ENCODE measurements around the gene KIF5A.

KIF5A gene

DNA sequence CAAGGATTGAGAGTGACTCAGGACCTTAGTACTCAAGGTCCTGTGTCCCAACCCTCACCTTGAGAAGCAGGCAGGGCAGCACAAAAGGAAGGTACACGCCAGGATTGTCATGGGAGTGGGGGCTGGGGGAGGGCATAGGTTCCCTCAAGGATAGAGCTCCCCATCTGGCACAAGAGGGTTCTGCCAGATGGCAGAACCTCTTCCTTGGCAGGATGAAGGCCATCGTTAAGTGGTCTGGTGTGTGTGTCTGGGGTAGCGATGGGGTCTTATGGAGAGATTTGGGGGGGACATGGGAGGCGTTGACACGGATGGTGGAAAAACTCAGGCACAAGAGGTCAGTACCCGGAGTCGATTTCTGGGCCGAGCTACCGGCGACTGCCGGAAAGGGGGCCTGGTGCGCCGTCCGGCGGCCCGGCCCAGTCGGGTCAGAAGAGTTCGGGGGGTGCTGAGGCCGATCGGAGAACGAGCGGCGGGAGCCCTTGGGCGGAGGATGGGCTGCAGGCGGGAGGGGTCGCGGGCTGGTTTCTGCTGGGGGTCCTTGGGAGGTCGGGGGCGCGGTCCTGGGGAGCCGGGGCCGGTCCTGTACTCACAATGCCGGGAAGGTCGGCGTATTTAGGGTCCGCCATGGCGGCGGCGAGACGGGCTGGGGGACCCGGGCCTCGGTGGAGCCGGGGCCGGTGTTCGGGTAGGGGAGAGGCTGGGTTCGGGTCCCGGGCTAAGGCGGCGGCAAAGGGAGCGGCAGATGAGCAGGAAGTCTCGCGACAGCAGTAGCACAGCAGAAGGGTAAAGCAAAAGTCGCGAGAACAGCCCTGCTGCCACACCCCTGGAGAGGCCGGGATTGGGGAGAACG lies 3.2 kb upstream of the KIF5A start, which contains the start of gene DCTN2:
DCTN2 (minus strand) TSS at position 755 of the 850 bp plus-strand sequence; CDS start at position 626, 129 bp downstream.
- Histone ChIP-seq H3K79me2 (ENCODE audit: insufficient read depth, low read length) (peaks cover 23% of the 10 kb centered on the region), H3K4me3 (ENCODE audit: low read length, poor library complexity, severe bottlenecking) (peak within 1 kb of the TSS; percentile 93), H3K9ac (ENCODE audit: low read depth, low read length, poor library complexity, severe bottlenecking) (peak within 1 kb of the TSS; percentile 98), H3K36me3 (ENCODE audit: insufficient read depth, low read length) (no peaks in the 10 kb centered on the region), H3K9me3 (ENCODE audit: insufficient read depth, low read depth, low read length) (no peaks in the 10 kb centered on the region), H4K20me1 (ENCODE audit: insufficient read depth, low read length, poor library complexity, severe bottlenecking) (peaks cover 9% of the 10 kb centered on the region), H3K4me1 (ENCODE audit: insufficient read depth, low read length, poor library complexity, severe bottlenecking) (peaks cover 31% of the 10 kb centered on the region), H3K4me2 (ENCODE audit: low read depth, low read length, poor library complexity, severe bottlenecking) (peak within 1 kb of the TSS; percentile 99), H3F3A (ENCODE audit: low read depth) (no peaks in the 10 kb centered on the region), H3K27me3 (ENCODE audit: insufficient read depth, low read length, poor library complexity, severe bottlenecking) (no peaks in the 10 kb centered on the region), H3K9me2 (replicated peaks; ENCODE audit: low read depth, low read length) (no peaks in the 10 kb centered on the region), H2AFZ (ENCODE audit: low read length) (peak within 1 kb of the TSS; percentile 99)
- TF ChIP-seq EZH2phosphoT487 (IDR thresholded peaks at IDR 0.05; ENCODE audit: borderline replicate concordance) = no peak
- TF ChIP-seq, protein P1, sequence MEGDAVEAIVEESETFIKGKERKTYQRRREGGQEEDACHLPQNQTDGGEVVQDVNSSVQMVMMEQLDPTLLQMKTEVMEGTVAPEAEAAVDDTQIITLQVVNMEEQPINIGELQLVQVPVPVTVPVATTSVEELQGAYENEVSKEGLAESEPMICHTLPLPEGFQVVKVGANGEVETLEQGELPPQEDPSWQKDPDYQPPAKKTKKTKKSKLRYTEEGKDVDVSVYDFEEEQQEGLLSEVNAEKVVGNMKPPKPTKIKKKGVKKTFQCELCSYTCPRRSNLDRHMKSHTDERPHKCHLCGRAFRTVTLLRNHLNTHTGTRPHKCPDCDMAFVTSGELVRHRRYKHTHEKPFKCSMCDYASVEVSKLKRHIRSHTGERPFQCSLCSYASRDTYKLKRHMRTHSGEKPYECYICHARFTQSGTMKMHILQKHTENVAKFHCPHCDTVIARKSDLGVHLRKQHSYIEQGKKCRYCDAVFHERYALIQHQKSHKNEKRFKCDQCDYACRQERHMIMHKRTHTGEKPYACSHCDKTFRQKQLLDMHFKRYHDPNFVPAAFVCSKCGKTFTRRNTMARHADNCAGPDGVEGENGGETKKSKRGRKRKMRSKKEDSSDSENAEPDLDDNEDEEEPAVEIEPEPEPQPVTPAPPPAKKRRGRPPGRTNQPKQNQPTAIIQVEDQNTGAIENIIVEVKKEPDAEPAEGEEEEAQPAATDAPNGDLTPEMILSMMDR (conservative IDR thresholded peaks at IDR 0.05; ENCODE audit: low read length) = peak; percentile 33

DNA sequence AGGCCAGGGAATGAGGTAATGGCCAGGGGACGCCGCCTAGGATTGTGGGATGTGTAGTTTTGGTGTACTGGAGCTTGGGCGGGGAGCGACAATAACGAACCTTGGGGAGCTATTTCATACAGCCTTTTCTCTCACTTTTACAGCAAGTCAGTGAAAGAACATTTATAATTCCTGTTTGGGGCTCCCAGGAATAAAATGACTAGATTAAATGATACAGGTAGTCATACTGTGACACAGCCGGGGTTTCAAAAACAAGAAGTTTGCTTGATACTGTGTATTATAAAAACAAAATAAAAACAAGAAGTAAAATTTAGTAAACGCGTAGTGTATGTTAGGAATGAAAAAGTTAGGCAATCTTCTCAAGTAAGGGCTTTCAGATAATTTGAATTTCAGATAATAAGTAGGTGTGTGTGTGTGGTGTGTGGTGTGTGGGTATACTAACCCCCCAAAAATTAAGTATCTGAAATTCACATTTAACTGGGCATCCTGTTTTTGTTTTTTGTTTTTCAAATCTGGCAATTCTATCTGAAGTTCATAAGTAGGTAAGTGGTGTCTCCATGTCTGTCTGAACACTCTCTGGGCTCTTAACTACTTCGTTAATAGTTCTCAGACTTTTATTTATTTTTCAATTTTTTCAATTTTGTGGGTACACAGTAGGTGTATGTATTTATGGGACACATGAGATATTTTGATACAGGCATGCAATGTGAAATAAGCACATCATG lies 2.4 kb upstream of the KIF5A start:
- peaks cover 9% of the 10 kb centered on the region for H4K20me1 ChIP-seq (ENCODE audit: insufficient read depth, low read length, poor library complexity, severe bottlenecking)
- H3K36me3 ChIP-seq (ENCODE audit: insufficient read depth, low read length) = no peaks in the 10 kb centered on the region
- peak overlapping the region; percentile 87 for H3K4me2 ChIP-seq (ENCODE audit: low read depth, low read length, poor library complexity, severe bottlenecking)
- no peaks in the 10 kb centered on the region for H3K9me2 ChIP-seq (replicated peaks; ENCODE audit: low read depth, low read length)
- peak overlapping the region; percentile 98 for H3K9ac ChIP-seq (ENCODE audit: low read depth, low read length, poor library complexity, severe bottlenecking)
- no peaks in the 10 kb centered on the region for H3K9me3 ChIP-seq (ENCODE audit: insufficient read depth, low read depth, low read length)
- peak overlapping the region; percentile 99 for H2AFZ ChIP-seq (ENCODE audit: low read length)
- no peaks in the 10 kb centered on the region for H3F3A ChIP-seq (ENCODE audit: low read depth)
- H3K4me1 ChIP-seq (ENCODE audit: insufficient read depth, low read length, poor library complexity, severe bottlenecking) = peaks cover 31% of the 10 kb centered on the region
- TF ChIP-seq, protein P1 (conservative IDR thresholded peaks at IDR 0.05; ENCODE audit: low read length) = no peak
- no peaks in the 10 kb centered on the region for H3K27me3 ChIP-seq (ENCODE audit: insufficient read depth, low read length, poor library complexity, severe bottlenecking)
- H3K4me3 ChIP-seq (ENCODE audit: low read length, poor library complexity, severe bottlenecking) = peak overlapping the region; percentile 93
- peaks cover 23% of the 10 kb centered on the region for H3K79me2 ChIP-seq (ENCODE audit: insufficient read depth, low read length)

DNA sequence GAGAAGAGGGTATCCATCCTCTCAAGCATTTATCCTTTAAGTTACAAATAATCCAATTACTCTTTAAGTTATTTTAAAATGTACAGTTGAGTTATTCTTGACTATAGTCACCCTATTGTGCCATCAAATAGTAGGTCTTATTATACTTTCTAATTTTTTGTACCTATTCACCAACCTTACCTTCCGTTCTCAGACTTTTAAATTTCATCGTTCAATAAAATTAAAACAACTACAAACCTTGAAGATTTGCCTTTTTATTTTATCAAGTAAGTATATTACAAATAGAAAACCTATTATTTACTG lies 1.9 kb upstream of the KIF5A start:
- TF ChIP-seq, protein P1 (conservative IDR thresholded peaks at IDR 0.05; ENCODE audit: low read length) = no peak
- no peak for TF ChIP-seq EZH2phosphoT487 (IDR thresholded peaks at IDR 0.05; ENCODE audit: borderline replicate concordance)
- H3K27me3 ChIP-seq (ENCODE audit: insufficient read depth, low read length, poor library complexity, severe bottlenecking) = no peaks in the 10 kb centered on the region
- no peaks in the 10 kb centered on the region for H3K9me2 ChIP-seq (replicated peaks; ENCODE audit: low read depth, low read length)
- H3F3A ChIP-seq (ENCODE audit: low read depth) = no peaks in the 10 kb centered on the region
- H3K4me2 ChIP-seq (ENCODE audit: low read depth, low read length, poor library complexity, severe bottlenecking) = no peak overlapping the region
- no peaks in the 10 kb centered on the region for H3K36me3 ChIP-seq (ENCODE audit: insufficient read depth, low read length)
- H2AFZ ChIP-seq (ENCODE audit: low read length) = no peak overlapping the region
- no peak overlapping the region for H3K9ac ChIP-seq (ENCODE audit: low read depth, low read length, poor library complexity, severe bottlenecking)
- H3K79me2 ChIP-seq (ENCODE audit: insufficient read depth, low read length) = peaks cover 23% of the 10 kb centered on the region
- peaks cover 31% of the 10 kb centered on the region for H3K4me1 ChIP-seq (ENCODE audit: insufficient read depth, low read length, poor library complexity, severe bottlenecking)
- H3K9me3 ChIP-seq (ENCODE audit: insufficient read depth, low read depth, low read length) = no peaks in the 10 kb centered on the region
- no peak overlapping the region for H3K4me3 ChIP-seq (ENCODE audit: low read length, poor library complexity, severe bottlenecking)
- peaks cover 9% of the 10 kb centered on the region for H4K20me1 ChIP-seq (ENCODE audit: insufficient read depth, low read length, poor library complexity, severe bottlenecking)

Data from Loucy (cell line).